ENCODE results near the gene ADAM15. TPM values are rescaled to one million over a fixed set of nuclear protein-coding genes. Genes with fewer than 3 reads are reported as not detected.

ADAM15 gene
- total and polyA plus RNA-seq, 2 of the 8 experiments (the other 6 are each of a cell fraction or from before 2014, with no cell fraction given): 32.9 to 37.6 TPM

DNA sequence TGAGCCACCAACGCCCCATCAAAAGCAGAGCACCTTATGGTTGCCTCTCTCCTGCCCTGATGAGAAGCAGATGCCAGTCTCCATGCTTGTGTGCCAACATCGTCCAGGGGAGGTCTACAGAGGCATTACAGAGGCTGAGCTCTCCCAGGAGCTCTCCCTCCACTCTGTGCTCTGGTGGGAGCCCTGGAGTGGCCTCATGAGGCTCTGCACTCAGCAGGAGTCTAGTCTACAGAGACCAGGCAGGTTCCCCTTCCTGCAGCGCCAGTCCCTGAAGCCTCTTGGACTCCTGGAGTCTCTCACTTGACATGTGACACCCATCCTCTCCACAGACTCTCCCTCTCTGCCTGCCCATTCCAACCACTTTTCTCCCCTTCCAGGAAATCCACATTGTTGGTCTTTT, 14.1 kb upstream of the ADAM15 start (continued):
- TF ChIP-seq, protein P1, sequence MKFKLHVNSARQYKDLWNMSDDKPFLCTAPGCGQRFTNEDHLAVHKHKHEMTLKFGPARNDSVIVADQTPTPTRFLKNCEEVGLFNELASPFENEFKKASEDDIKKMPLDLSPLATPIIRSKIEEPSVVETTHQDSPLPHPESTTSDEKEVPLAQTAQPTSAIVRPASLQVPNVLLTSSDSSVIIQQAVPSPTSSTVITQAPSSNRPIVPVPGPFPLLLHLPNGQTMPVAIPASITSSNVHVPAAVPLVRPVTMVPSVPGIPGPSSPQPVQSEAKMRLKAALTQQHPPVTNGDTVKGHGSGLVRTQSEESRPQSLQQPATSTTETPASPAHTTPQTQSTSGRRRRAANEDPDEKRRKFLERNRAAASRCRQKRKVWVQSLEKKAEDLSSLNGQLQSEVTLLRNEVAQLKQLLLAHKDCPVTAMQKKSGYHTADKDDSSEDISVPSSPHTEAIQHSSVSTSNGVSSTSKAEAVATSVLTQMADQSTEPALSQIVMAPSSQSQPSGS (IDR thresholded peaks at IDR 0.05; ENCODE audit: low read length): no peak
- TF ChIP-seq EP300 (IDR thresholded peaks at IDR 0.05; ENCODE audit: borderline replicate concordance in 1 of 2, low read depth in 2 of 2, low read length in 2 of 2) (no peak), PHF8 (conservative IDR thresholded peaks at IDR 0.05; ENCODE audit: low read depth, low read length) (no peak), KDM1A (IDR thresholded peaks at IDR 0.05; ENCODE audit: borderline replicate concordance, low read length) (no peak)
- TF ChIP-seq, protein P2, sequence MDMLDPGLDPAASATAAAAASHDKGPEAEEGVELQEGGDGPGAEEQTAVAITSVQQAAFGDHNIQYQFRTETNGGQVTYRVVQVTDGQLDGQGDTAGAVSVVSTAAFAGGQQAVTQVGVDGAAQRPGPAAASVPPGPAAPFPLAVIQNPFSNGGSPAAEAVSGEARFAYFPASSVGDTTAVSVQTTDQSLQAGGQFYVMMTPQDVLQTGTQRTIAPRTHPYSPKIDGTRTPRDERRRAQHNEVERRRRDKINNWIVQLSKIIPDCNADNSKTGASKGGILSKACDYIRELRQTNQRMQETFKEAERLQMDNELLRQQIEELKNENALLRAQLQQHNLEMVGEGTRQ (IDR thresholded peaks at IDR 0.05; ENCODE audit: low read length): no peak

All from H1 (cell line).